CD4-positive, alpha-beta memory T cell (primary cell): ENCODE results near the gene SHISA7. TPM values are rescaled to one million over a fixed set of nuclear protein-coding genes. Genes with fewer than 3 reads are reported as not detected.

Experiments
- CTCF ChIA-PET: fragments of 350-600 bp; sonication (Branson Sonifier 250); formaldehyde crosslinking; loops from one replicate; lab custom pipeline; 2021; ENCODE audit warnings: inconsistent platforms; ENCODE audit not compliant: partially characterized antibody; lab: Charles Lee
- POLR2A ChIA-PET: fragments of 350-600 bp; sonication (Branson Sonifier 250); formaldehyde crosslinking; loops from one replicate; lab custom pipeline; 2021; ENCODE audit not compliant: partially characterized antibody; lab: Charles Lee
- DNase-seq, 5 donors: peaks; one replicate each; pipeline versions ENCODE4 v3.0.0 to v3.0.0-alpha.2; 2020 to 2022; ENCODE audit warnings: mixed read lengths in 1 of 5
- H3K27ac ChIP-seq: one replicate; pipeline ENCODE4 v1.7.0; 2013; ENCODE audit warnings: low read depth, low read length
- H3K27me3 ChIP-seq: 2 replicates; pipeline ENCODE4 v1.7.0; 2013; ENCODE audit warnings: mild to moderate bottlenecking, low read length, moderate library complexity; ENCODE audit not compliant: insufficient read depth
- H3K36me3 ChIP-seq: 2 replicates; pipeline ENCODE4 v1.7.0; 2013; ENCODE audit warnings: mild to moderate bottlenecking, low read length, moderate library complexity; ENCODE audit not compliant: insufficient read depth
- H3K4me1 ChIP-seq: 2 replicates; pipeline ENCODE4 v1.7.0; 2013; ENCODE audit warnings: mild to moderate bottlenecking, low read length, moderate library complexity; ENCODE audit not compliant: insufficient read depth
- H3K4me3 ChIP-seq, 2 donors: one replicate each; pipeline ENCODE4 v1.7.0; 2013; ENCODE audit warnings: low read length in 2 of 2, mild to moderate bottlenecking in 1 of 2
- H3K9me3 ChIP-seq, 2 donors: one replicate each; pipeline ENCODE4 v1.7.0; 2013; ENCODE audit warnings: low read length in 2 of 2, control low read depth in 1 of 2; ENCODE audit not compliant: control insufficient read depth in 1 of 2
- H3K27ac Mint-ChIP-seq, 7 donors: one replicate each; pipeline ENCODE4 v1.8.0; 2020 to 2021; ENCODE audit warnings: mixed read lengths in 7 of 7, mild to moderate bottlenecking in 6 of 7, inconsistent platforms in 3 of 7, moderate library complexity in 3 of 7
- H3K27me3 Mint-ChIP-seq, 2 donors: one replicate each; pipeline ENCODE4 v1.8.0; 2020 to 2021; ENCODE audit warnings: mixed read lengths in 2 of 2
- H3K36me3 Mint-ChIP-seq, 2 donors: one replicate each; pipeline ENCODE4 v1.8.0; 2020 to 2021; ENCODE audit warnings: mixed read lengths in 2 of 2, inconsistent platforms in 1 of 2, mild to moderate bottlenecking in 1 of 2
- H3K4me1 Mint-ChIP-seq, 4 donors: one replicate each; pipeline ENCODE4 v1.8.0; 2020 to 2021; ENCODE audit warnings: mixed read lengths in 4 of 4, mild to moderate bottlenecking in 1 of 4
- H3K4me3 Mint-ChIP-seq, 8 donors: one replicate each; pipeline ENCODE4 v1.8.0; 2020 to 2021; ENCODE audit warnings: mixed read lengths in 8 of 8, mild to moderate bottlenecking in 7 of 8, moderate library complexity in 6 of 8, inconsistent platforms in 3 of 8
- H3K9me3 Mint-ChIP-seq, 8 donors: one replicate each; pipeline ENCODE4 v1.8.0; 2020 to 2021; ENCODE audit warnings: mixed read lengths in 8 of 8, mild to moderate bottlenecking in 5 of 8, inconsistent platforms in 3 of 8, moderate library complexity in 1 of 8
- intact Hi-C: fragments of 100-400 bp; cut with micrococcal nuclease; formaldehyde crosslinking; loops from one replicate; pipeline ENCODE4 v1.15.1; 2023
- polyA plus RNA-seq, 2 donors: library from polyadenylated mRNA; unstranded; fragments of 300-500 nt; fragmentation: Illumina TruSeq; gene quantifications; one replicate each; pipeline ENCODE4 v1.2.3, GENCODE V29; 2021
- total RNA-seq, 2 experiments: library from RNA; stranded (reverse); gene quantifications; one replicate each; pipeline ENCODE4 v1.2.3, GENCODE V29; 2021

SHISA7 gene
- total and polyA plus RNA-seq, 4 experiments from 2014 or later = not detected

DNA sequence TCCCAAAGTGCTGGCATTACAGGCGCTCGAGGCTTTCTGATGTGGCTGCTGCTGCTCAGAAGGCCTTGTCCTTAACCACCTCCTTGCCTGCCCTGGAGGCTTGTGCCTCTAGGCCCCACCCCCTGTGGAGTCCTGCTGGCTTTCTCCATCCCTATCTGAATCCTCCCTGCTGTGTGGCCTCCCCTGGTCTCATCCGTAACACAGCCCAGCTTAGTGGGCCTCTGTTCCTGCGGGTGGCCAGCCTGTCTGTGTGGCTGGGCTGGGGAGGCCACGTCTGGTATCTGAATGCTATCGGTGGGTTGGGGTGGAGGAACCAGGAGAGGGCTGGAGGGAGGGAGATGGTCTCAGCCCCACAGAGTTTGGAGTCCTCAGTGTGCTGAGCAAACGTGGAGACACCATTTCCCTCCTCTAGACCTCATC, 52.6 kb downstream of the SHISA7 start:
- Histone ChIP-seq H3K36me3 (peaks cover 44% of the 10 kb centered on the region), H3K4me1 (peaks cover 45% of the 10 kb centered on the region), H3K27ac (no peak overlapping the region), H3K27me3 (no peaks in the 10 kb centered on the region), H3K9me3 (no peaks in the 10 kb centered on the region), H3K4me3 (no peak overlapping the region)
- H3K4me1 Mint-ChIP-seq = peaks cover 27 to 62% (median 43%) of the 10 kb centered on the region in 4 donors
- ChIA-PET CTCF (no interaction called here), POLR2A (interaction anchor here (0.9 to 12.9 kb wide), 4 partner anchors 9 to 136 kb away, joined by 3 to 247 read pairs (median 60); partner anchors contain the start of genes KMT5C and UBE2S)
- intact Hi-C loops = no loop called here
- peaks cover 0 to 9% (median 0%) of the 10 kb centered on the region in 8 donors for H3K9me3 Mint-ChIP-seq
- H3K36me3 Mint-ChIP-seq = peaks cover 21 to 63% of the 10 kb centered on the region in 2 donors
- H3K27ac Mint-ChIP-seq = peak overlapping the region in 4 of 7 donors; percentile 5 to 76 (median 70)
- H3K27me3 Mint-ChIP-seq = no peaks in the 10 kb centered on the region
- DNase-seq = peak in 1 of 5 donors; percentile 27
- H3K4me3 Mint-ChIP-seq = peak overlapping the region in 2 of 8 donors; percentile 54 to 73

- Histone ChIP-seq H3K4me3 (no peak overlapping the region), H3K36me3 (peaks cover 44% of the 10 kb centered on the region), H3K27me3 (no peaks in the 10 kb centered on the region), H3K27ac (peak overlapping the region; percentile 38), H3K4me1 (peaks cover 50% of the 10 kb centered on the region), H3K9me3 (no peaks in the 10 kb centered on the region)
- ChIA-PET CTCF (no interaction called here), POLR2A (interaction anchor here (1.0 to 12.9 kb wide), 7 partner anchors 10 to 116 kb away, joined by 3 to 247 read pairs (median 4); partner anchors contain the start of genes ISOC2, KMT5C and UBE2S)
- H3K4me1 Mint-ChIP-seq = peaks cover 27 to 67% (median 49%) of the 10 kb centered on the region in 4 donors
- peaks cover 21 to 67% of the 10 kb centered on the region in 2 donors for H3K36me3 Mint-ChIP-seq
- no peaks in the 10 kb centered on the region for H3K27me3 Mint-ChIP-seq
- peak overlapping the region in 4 of 8 donors; percentile 34 to 73 (median 39) for H3K4me3 Mint-ChIP-seq
- intact Hi-C loops = loop anchor here (10.0 kb wide), 1 partner anchor 235 kb away; the partner anchor contains the start of gene ZNF784
- peak in 1 of 5 donors; percentile 9 for DNase-seq
- H3K9me3 Mint-ChIP-seq = peaks cover 0 to 9% (median 0%) of the 10 kb centered on the region in 8 donors
- H3K27ac Mint-ChIP-seq = peak overlapping the region; percentile 39 to 98 (median 48)
Observed at GRCh38 chr19:55389386-55390317, 53.4 kb downstream of the SHISA7 start.

DNA sequence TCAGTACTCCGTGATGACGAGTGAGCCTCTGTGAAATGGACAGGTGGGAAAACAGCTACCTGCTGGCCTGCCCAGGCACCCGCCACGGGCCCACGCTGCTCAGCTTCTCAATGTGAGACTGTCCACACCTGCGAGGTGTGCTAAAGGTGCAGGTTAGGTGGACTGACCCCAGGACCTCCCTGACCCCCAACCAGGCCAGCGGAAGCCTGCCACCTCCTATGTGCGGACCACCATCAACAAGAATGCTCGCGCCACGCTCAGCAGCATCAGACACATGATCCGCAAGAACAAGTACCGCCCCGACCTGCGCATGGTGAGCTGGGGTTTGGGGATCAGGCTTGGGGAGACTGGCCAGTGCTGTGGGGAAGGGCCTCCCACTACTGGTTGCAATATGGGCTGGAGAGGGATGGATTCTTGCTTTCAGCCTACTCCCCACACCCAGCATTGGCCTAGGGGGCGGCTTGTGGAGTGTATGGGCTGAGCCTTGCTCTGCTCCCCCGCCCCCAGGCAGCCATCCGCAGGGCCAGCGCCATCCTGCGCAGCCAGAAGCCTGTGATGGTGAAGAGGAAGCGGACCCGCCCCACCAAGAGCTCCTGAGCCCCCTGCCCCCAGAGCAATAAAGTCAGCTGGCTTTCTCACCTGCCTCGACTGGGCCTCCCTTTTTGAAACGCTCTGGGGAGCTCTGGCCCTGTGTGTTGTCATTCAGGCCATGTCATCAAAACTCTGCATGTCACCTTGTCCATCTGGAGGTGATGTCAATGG, 55.2 kb downstream of the SHISA7 start:
- Histone ChIP-seq H3K4me1 (peaks cover 61% of the 10 kb centered on the region), H3K27me3 (no peaks in the 10 kb centered on the region), H3K9me3 (no peaks in the 10 kb centered on the region), H3K36me3 (peaks cover 44% of the 10 kb centered on the region), H3K27ac (peak overlapping the region; percentile 94), H3K4me3 (peak overlapping the region in 1 of 2 donors; percentile 88)
- H3K4me3 Mint-ChIP-seq = peak overlapping the region; percentile 99 to 100 (median 100)
- ChIA-PET CTCF (interaction anchor here (1.1 to 2.7 kb wide), 2 partner anchors 86 to 96 kb away, joined by 4 to 9 read pairs; no protein-coding TSS in a partner anchor), POLR2A (interaction anchor here (1.4 to 12.9 kb wide), 7 partner anchors 9 to 74 kb away, joined by 3 to 247 read pairs (median 6); partner anchors contain the start of genes ISOC2, KMT5C and UBE2S)
- H3K36me3 Mint-ChIP-seq = peaks cover 21 to 62% of the 10 kb centered on the region in 2 donors
- DNase-seq = peak in 1 of 5 donors; percentile 36
- peak overlapping the region; percentile 22 to 100 (median 99) for H3K27ac Mint-ChIP-seq
- H3K27me3 Mint-ChIP-seq = no peaks in the 10 kb centered on the region
- H3K4me1 Mint-ChIP-seq = peaks cover 31 to 78% (median 58%) of the 10 kb centered on the region in 4 donors
- intact Hi-C loops = loop anchor here (10.0 kb wide), 1 partner anchor 237 kb away; the partner anchor contains the start of gene ZNF784
- peaks cover 0 to 9% (median 0%) of the 10 kb centered on the region in 8 donors for H3K9me3 Mint-ChIP-seq

- Mint-ChIP-seq H3K9me3 (peaks cover 0 to 9% (median 0%) of the 10 kb centered on the region in 8 donors), H3K36me3 (peaks cover 21 to 54% of the 10 kb centered on the region in 2 donors), H3K27ac (peak overlapping the region; percentile 98 to 100 (median 99)), H3K4me3 (peak overlapping the region; percentile 99 to 100 (median 100)), H3K4me1 (peaks cover 37 to 89% (median 66%) of the 10 kb centered on the region in 4 donors), H3K27me3 (no peaks in the 10 kb centered on the region)
- ChIA-PET CTCF (interaction anchor here (2.7 kb wide), 1 partner anchor 84 kb away, joined by 9 read pairs; no protein-coding TSS in a partner anchor), POLR2A (interaction anchor here (0.9 to 12.9 kb wide), 10 partner anchors 10 to 132 kb away, joined by 3 to 247 read pairs (median 4); partner anchors contain the start of genes ISOC2, KMT5C, UBE2S and ZNF628)
- peak overlapping the region; percentile 85 to 88 for H3K4me3 ChIP-seq
- no peaks in the 10 kb centered on the region for H3K27me3 ChIP-seq
- peaks cover 68% of the 10 kb centered on the region for H3K4me1 ChIP-seq
- peak overlapping the region; percentile 94 for H3K27ac ChIP-seq
- no peak for DNase-seq
- peaks cover 42% of the 10 kb centered on the region for H3K36me3 ChIP-seq
- intact Hi-C loops = loop anchor here (10.0 kb wide), 1 partner anchor 238 kb away; the partner anchor contains the start of gene ZNF784
- H3K9me3 ChIP-seq = no peaks in the 10 kb centered on the region
Observed at GRCh38 chr19:55386493-55386971, 56.6 kb downstream of the SHISA7 start.

DNA sequence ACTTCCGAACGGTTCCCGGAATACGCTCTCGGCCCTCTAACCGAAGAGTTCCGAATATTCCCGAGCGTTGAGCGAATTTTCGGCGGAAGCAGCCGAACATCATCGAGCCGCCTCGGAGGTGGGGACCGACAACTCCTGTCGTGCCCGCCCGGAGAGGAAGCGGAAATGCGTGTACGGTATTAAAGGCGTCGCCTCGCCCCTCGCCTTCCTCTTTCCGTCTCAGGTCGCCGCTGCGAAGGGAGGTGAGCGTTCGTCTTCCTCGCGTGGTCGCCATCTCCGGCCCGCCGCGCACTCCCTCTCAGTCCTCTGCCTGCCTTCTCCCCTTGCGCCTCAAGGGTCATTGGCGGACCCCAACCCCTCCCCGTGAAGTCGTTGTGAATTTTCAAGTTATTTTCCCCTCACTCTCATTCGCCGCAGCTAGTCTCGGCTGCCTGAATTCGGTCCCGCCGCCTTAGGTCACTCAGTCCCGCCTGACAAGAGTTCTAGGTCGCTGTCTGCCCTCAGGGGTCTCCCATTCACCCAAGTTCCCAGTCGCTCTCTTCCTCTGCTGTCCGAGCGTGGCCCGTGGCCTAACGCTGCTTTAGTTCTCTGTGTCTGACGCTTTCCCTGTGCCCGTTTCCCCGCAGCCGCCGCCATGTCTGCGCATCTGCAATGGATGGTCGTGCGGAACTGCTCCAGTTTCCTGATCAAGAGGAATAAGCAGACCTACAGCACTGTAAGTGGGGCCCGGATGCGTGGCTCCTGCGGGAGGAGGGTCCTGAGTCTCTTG, 57.2 kb downstream of the SHISA7 start, which contains the start of gene RPL28:
TSS of gene RPL28 (plus strand) at position 209 of the 769 bp plus-strand sequence. CDS start at position 635, 426 bp downstream.
- intact Hi-C loops = loop anchor here (1.0 to 10.0 kb wide), 8 partner anchors 22 to 239 kb away; partner anchors contain the start of genes HSPBP1, KMT5C, PPP6R1 and ZNF784
- H3K36me3 Mint-ChIP-seq = peaks cover 21 to 54% of the 10 kb centered on the region in 2 donors
- CTCF ChIA-PET = interaction anchor here (2.7 kb wide), 1 partner anchor 84 kb away, joined by 9 read pairs; no protein-coding TSS in a partner anchor
- POLR2A ChIA-PET = interaction anchor here (0.9 to 12.9 kb wide), 6 partner anchors 20 to 130 kb away, joined by 3 to 247 read pairs (median 5); partner anchors contain the start of genes KMT5C, UBE2S and ZNF628
- Histone ChIP-seq H3K4me3 (peak within 1 kb of the TSS; percentile 85 to 88), H3K4me1 (peaks cover 68% of the 10 kb centered on the region), H3K27ac (peak within 1 kb of the TSS; percentile 94), H3K36me3 (peaks cover 35% of the 10 kb centered on the region), H3K9me3 (no peaks in the 10 kb centered on the region), H3K27me3 (no peaks in the 10 kb centered on the region)
- peak within 1 kb of the TSS; percentile 99 to 100 (median 100) for H3K4me3 Mint-ChIP-seq
- H3K9me3 Mint-ChIP-seq = peaks cover 0 to 9% (median 0%) of the 10 kb centered on the region in 8 donors
- H3K4me1 Mint-ChIP-seq = peaks cover 39 to 88% (median 63%) of the 10 kb centered on the region in 4 donors
- peak; percentile 98 to 100 (median 99) for DNase-seq
- peak within 1 kb of the TSS; percentile 98 to 100 (median 99) for H3K27ac Mint-ChIP-seq
- no peaks in the 10 kb centered on the region for H3K27me3 Mint-ChIP-seq
